ENCODE measurements around the gene DSCAML1.

- TF ChIP-seq POLR2A (IDR thresholded peaks at IDR 0.05; ENCODE audit: low read depth, low read length) (no peak), POU2F2 (IDR thresholded peaks at IDR 0.05; ENCODE audit: low read depth, low read length) (no peak), TAF1 (IDR thresholded peaks at IDR 0.05; ENCODE audit: low read depth, low read length) (no peak), POLR2AphosphoS5 (IDR thresholded peaks at IDR 0.05; ENCODE audit: low read depth, low read length) (no peak), SPI1 (IDR thresholded peaks at IDR 0.05; ENCODE audit: low read depth, low read length) (no peak)
These were observed 285.0 kb downstream of the DSCAML1 start for GRCh38 chr11:117511931-117512539.

Data from GM12891 (cell line).